WTC11 (cell line): ENCODE results near the gene LDLRAD3. TPM values are rescaled to one million over a fixed set of nuclear protein-coding genes. Genes with fewer than 3 reads are reported as not detected.

ENCODE experiments used
- ATAC-seq: fragments of 200-7000 bp; cut with Tn5 transposase; 2 replicates; pipeline ENCODE4 v1.10.0; 2021; ENCODE audit warnings: mild to moderate bottlenecking, moderate library complexity
- CTCF ChIA-PET: fragments of 300-600 bp; sonication (Branson Sonifier 250); formaldehyde crosslinking; loops from one replicate; lab custom pipeline; 2021; ENCODE audit warnings: antibody characterized with exemption; lab: Charles Lee
- POLR2A ChIA-PET: fragments of 350-600 bp; sonication (Branson Sonifier 250); formaldehyde crosslinking; loops from one replicate; lab custom pipeline; 2021; ENCODE audit warnings: antibody characterized with exemption; lab: Charles Lee
- DNase-seq: peaks from one replicate; pipeline ENCODE4 v3.0.0; 2021; ENCODE audit warnings: low spot score
- H3K27ac Mint-ChIP-seq: 2 replicates; pipeline ENCODE4 v1.8.0; 2021; ENCODE audit warnings: mixed read lengths
- H3K27me3 Mint-ChIP-seq: 2 replicates; pipeline ENCODE4 v1.8.0; 2021; ENCODE audit warnings: low read depth, mild to moderate bottlenecking, moderate library complexity, mixed read lengths
- H3K36me3 Mint-ChIP-seq: 2 replicates; pipeline ENCODE4 v1.8.0; 2021; ENCODE audit warnings: mixed read lengths
- H3K4me1 Mint-ChIP-seq: 2 replicates; pipeline ENCODE4 v1.8.0; 2022; ENCODE audit warnings: mixed read lengths
- H3K4me3 Mint-ChIP-seq: 2 replicates; pipeline ENCODE4 v1.8.0; 2021; ENCODE audit warnings: mild to moderate bottlenecking, moderate library complexity, mixed read lengths
- H3K9me3 Mint-ChIP-seq: 2 replicates; pipeline ENCODE4 v1.8.0; 2021; ENCODE audit warnings: mixed read lengths
- AFF4 ChIP-seq: sonication (generic); formaldehyde crosslinking; IDR thresholded peaks from 2 replicates; pipeline ENCODE4 v1.8.1; 2023; ENCODE audit warnings: mild to moderate bottlenecking, missing genetic modification reagents, borderline replicate concordance
- E2F5 ChIP-seq: sonication (generic); formaldehyde crosslinking; IDR thresholded peaks from 2 replicates; pipeline ENCODE4 v1.8.1; 2022; ENCODE audit warnings: mild to moderate bottlenecking, moderate library complexity, missing genetic modification reagents
- ESRRA ChIP-seq: sonication (generic); formaldehyde crosslinking; IDR thresholded peaks from 2 replicates; pipeline ENCODE4 v1.8.1; 2022; ENCODE audit warnings: mild to moderate bottlenecking, missing genetic modification reagents, borderline replicate concordance
- GTF2I ChIP-seq: fragments of 250-450 bp; sonication (Bioruptor Pico); conservative IDR thresholded peaks from 2 replicates; pipeline ENCODE4 v1.4.0; 2021; ENCODE audit warnings: mild to moderate bottlenecking
- HMGA2 ChIP-seq: fragments of 250-450 bp; sonication (Bioruptor Pico); IDR thresholded peaks from 2 replicates; pipeline ENCODE4 v1.4.0; 2021; ENCODE audit warnings: mild to moderate bottlenecking, moderate library complexity
- MYBL2 ChIP-seq: sonication (generic); formaldehyde crosslinking; IDR thresholded peaks from 2 replicates; pipeline ENCODE4 v1.8.1; 2023; ENCODE audit warnings: mild to moderate bottlenecking, moderate library complexity, missing genetic modification reagents
- NR2C2 ChIP-seq: sonication (generic); formaldehyde crosslinking; IDR thresholded peaks from 2 replicates; pipeline ENCODE4 v1.8.0; 2022; ENCODE audit warnings: mild to moderate bottlenecking, missing genetic modification reagents
- OVOL2 ChIP-seq: fragments of 250-450 bp; sonication (Bioruptor Pico); IDR thresholded peaks from 2 replicates; pipeline ENCODE4 v1.9.0; 2021; ENCODE audit warnings: mild to moderate bottlenecking, borderline replicate concordance
- PREB ChIP-seq: sonication (generic); formaldehyde crosslinking; IDR thresholded peaks from 2 replicates; pipeline ENCODE4 v1.8.1; 2022; ENCODE audit warnings: mild to moderate bottlenecking, missing genetic modification reagents, moderate library complexity, borderline replicate concordance
- SOX15 ChIP-seq: fragments of 250-450 bp; sonication (Bioruptor Pico); IDR thresholded peaks from 2 replicates; pipeline ENCODE4 v1.9.0; 2021; ENCODE audit warnings: mild to moderate bottlenecking
- TCF7 ChIP-seq: sonication (generic); formaldehyde crosslinking; IDR thresholded peaks from 2 replicates; pipeline ENCODE4 v1.8.0; 2022; ENCODE audit warnings: mild to moderate bottlenecking, low read depth, missing genetic modification reagents, moderate library complexity
- TEAD1 ChIP-seq: sonication (generic); formaldehyde crosslinking; IDR thresholded peaks from 2 replicates; pipeline ENCODE4 v1.8.0; 2022; ENCODE audit warnings: mild to moderate bottlenecking, missing genetic modification reagents
- TP53 ChIP-seq: sonication (generic); formaldehyde crosslinking; IDR thresholded peaks from 2 replicates; pipeline ENCODE4 v1.8.1; 2023; ENCODE audit warnings: mild to moderate bottlenecking, missing genetic modification reagents
- ZMAT4 ChIP-seq: fragments of 250-450 bp; sonication (Bioruptor Pico); IDR thresholded peaks from 2 replicates; pipeline ENCODE4 v1.9.0; 2021; ENCODE audit warnings: mild to moderate bottlenecking
- ZNF281 ChIP-seq: sonication (generic); formaldehyde crosslinking; IDR thresholded peaks from 2 replicates; pipeline ENCODE4 v1.8.0; 2023; ENCODE audit warnings: mild to moderate bottlenecking, missing genetic modification reagents
- ZNF317 ChIP-seq: sonication (generic); formaldehyde crosslinking; IDR thresholded peaks from 2 replicates; pipeline ENCODE4 v1.8.1; 2023; ENCODE audit warnings: low read depth, mild to moderate bottlenecking, moderate library complexity, missing genetic modification reagents, borderline replicate concordance
- ZNF425 ChIP-seq: fragments of 250-450 bp; sonication (Bioruptor Pico); conservative IDR thresholded peaks from 2 replicates; pipeline ENCODE4 v1.9.0; 2021; ENCODE audit warnings: mild to moderate bottlenecking
- ZNF512 ChIP-seq: sonication (generic); formaldehyde crosslinking; IDR thresholded peaks from 2 replicates; pipeline ENCODE4 v1.8.1; 2022; ENCODE audit warnings: missing genetic modification reagents, borderline replicate concordance
- total RNA-seq: library from RNA; stranded (reverse); gene quantifications from 3 replicates; pipeline ENCODE4 v1.2.3, GENCODE V29; 2021

The LDLRAD3 gene
- total RNA-seq, 1 experiment from 2014 or later, result 14.5 TPM

- TF ChIP-seq HMGA2 (CRISPR knock-in tag) (no peak), AFF4 (CRISPR knock-in tag) (no peak), PREB (CRISPR knock-in tag) (no peak), MYBL2 (CRISPR knock-in tag) (no peak)
Measured at GRCh38 chr11:36141956-36142355, 198.1 kb downstream of the LDLRAD3 start (continued).

GRCh38 chr11:36142439-36142838 lies 198.6 kb downstream of the LDLRAD3 start:
- TF ChIP-seq ZNF425, result no peak
- TF ChIP-seq TCF7 (CRISPR knock-in tag), result no peak
- TF ChIP-seq ZMAT4, result no peak
- TF ChIP-seq E2F5, result no peak
- TF ChIP-seq TP53 (CRISPR knock-in tag), result no peak
- ChIA-PET CTCF (interaction anchor here (1.8 kb wide), 1 partner anchor 321 kb away, joined by 20 read pairs; no protein-coding TSS in a partner anchor), POLR2A (no interaction called here)
- Mint-ChIP-seq H3K4me3 (no peak overlapping the region), H3K9me3 (0 out of 2 replicates have a peak, but pooled peaks cover 6% of the 10 kb centered on the region), H3K36me3 (peaks cover 12% of the 10 kb centered on the region), H3K4me1 (peaks cover 35% of the 10 kb centered on the region), H3K27ac (no peak overlapping the region), H3K27me3 (no peaks in the 10 kb centered on the region)
- ATAC-seq (peak; percentile 29), DNase-seq (no peak)

GRCh38 chr11:36142879-36143278 lies 199.0 kb downstream of the LDLRAD3 start:
- H3K27me3 Mint-ChIP-seq, result no peaks in the 10 kb centered on the region
- DNase-seq (no peak), ATAC-seq (no peak)
- peaks cover 32% of the 10 kb centered on the region for H3K4me1 Mint-ChIP-seq
- H3K36me3 Mint-ChIP-seq, result peaks cover 12% of the 10 kb centered on the region
- POLR2A ChIA-PET, result no interaction called here
- CTCF ChIA-PET, result no interaction called here
- H3K27ac Mint-ChIP-seq, result no peak overlapping the region
- H3K4me3 Mint-ChIP-seq, result no peak overlapping the region
- H3K9me3 Mint-ChIP-seq, result 0 out of 2 replicates have a peak, but pooled peaks cover 6% of the 10 kb centered on the region
- TF ChIP-seq NR2C2 (CRISPR knock-in tag) (no peak), OVOL2 (CRISPR knock-in tag) (no peak), ZNF512 (no peak), SOX15 (CRISPR knock-in tag) (no peak), PREB (CRISPR knock-in tag) (no peak), ZMAT4 (no peak), GTF2I (CRISPR knock-in tag) (no peak), TEAD1 (no peak), ESRRA (CRISPR knock-in tag) (no peak), ZNF281 (CRISPR knock-in tag) (no peak), ZNF317 (CRISPR knock-in tag) (no peak)
